ENCODE data around the gene TRMT61A. TPM values are rescaled to one million over a fixed set of nuclear protein-coding genes. Genes with fewer than 3 reads are reported as not detected.

TRMT61A gene
- total and polyA plus RNA-seq, 12 donors, result 2.9 to 14.7 (median 4.0) TPM

DNA sequence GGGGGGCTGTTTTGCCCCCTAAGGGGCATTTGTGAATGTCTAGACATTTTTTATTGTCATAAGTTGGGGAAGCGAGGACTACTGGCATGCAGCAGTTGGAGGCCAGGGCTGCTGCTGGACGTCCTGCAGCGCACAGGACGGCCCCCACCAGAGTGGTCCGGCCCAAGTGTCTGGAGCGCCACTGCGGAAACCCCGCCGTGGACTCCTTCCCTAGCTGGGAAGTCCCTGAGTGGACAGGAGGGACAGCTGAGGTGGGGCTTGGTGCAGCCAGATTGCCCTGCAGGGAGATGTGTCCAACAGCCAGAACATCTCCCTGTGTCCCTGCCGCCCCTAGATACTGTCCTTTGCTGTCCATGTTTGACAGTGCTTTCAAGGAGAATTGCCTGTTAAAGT lies 11.8 kb upstream of the TRMT61A start:
- H3K4me1 ChIP-seq, result peaks cover 42 to 91% (median 62%) of the 10 kb centered on the region in 9 donors

DNA sequence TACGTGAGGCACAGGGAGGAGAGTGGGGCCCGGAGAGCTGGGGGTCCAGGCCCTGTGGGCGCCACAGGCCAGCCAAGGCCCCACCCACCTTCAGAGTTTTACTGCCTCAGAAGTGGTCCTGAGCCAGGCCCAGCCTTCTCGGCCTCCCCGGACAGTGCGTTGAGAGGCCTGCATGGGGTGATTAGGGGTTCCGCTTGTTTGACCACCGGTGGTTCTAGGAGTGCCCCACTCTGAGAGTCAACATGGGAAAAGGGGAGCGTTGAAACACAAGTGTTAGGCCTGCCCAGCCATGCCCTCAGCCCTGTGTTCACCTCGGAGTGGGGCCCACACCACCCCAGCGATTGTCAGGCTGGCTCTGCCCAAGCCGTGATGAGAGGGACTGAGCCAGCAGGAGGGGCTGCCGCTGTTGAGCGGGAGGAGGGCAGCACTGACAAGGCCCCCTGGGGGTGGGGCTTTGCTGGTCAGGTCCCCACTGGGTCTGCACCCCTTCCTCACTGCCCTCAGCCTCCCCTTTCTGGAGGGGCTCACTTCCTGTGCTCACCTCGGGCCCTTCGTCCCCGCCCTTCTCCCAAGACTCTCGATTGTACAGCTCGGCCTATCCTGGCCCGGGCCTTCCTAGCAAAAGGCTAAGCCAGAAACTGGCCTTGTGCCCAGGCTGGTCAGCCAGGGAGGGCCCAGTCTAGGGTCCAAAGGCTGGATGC lies 11.1 kb upstream of the TRMT61A start:
- no peak for DNase-seq
- TF ChIP-seq, protein P1, sequence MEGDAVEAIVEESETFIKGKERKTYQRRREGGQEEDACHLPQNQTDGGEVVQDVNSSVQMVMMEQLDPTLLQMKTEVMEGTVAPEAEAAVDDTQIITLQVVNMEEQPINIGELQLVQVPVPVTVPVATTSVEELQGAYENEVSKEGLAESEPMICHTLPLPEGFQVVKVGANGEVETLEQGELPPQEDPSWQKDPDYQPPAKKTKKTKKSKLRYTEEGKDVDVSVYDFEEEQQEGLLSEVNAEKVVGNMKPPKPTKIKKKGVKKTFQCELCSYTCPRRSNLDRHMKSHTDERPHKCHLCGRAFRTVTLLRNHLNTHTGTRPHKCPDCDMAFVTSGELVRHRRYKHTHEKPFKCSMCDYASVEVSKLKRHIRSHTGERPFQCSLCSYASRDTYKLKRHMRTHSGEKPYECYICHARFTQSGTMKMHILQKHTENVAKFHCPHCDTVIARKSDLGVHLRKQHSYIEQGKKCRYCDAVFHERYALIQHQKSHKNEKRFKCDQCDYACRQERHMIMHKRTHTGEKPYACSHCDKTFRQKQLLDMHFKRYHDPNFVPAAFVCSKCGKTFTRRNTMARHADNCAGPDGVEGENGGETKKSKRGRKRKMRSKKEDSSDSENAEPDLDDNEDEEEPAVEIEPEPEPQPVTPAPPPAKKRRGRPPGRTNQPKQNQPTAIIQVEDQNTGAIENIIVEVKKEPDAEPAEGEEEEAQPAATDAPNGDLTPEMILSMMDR (IDR thresholded peaks at IDR 0.05), result no peak
- 37 to 42% methylated on average over 20 of the region's 20 CpGs for WGBS, 2 donors
- Histone ChIP-seq H3K27me3 (peaks cover 0 to 26% (median 0%) of the 10 kb centered on the region in 7 donors), H3K36me3 (peaks cover 0 to 4% (median 0%) of the 10 kb centered on the region in 9 donors), H3K4me3 (no peak overlapping the region), H3K4me1 (peaks cover 42 to 87% (median 58%) of the 10 kb centered on the region in 9 donors), H3K9me3 (no peaks in the 10 kb centered on the region), H3K27ac (peak overlapping the region in 9 of 10 donors; percentile 10 to 65 (median 53))
- intact Hi-C loops (cut with DNase I), result loop anchor here in 9 of 10 donors (1.0 to 2.0 kb wide), 2 partner anchors 28 to 29 kb away; no protein-coding TSS in a partner anchor
- peak in 4 of 8 donors; percentile 7 to 27 (median 14) for ATAC-seq

More for the DNA sequence above, 11.8 kb upstream of the TRMT61A start:
- Histone ChIP-seq H3K27ac (peak overlapping the region in 5 of 10 donors; percentile 21 to 65 (median 58)), H3K27me3 (peaks cover 0 to 21% (median 0%) of the 10 kb centered on the region in 7 donors), H3K4me3 (no peak overlapping the region), H3K9me3 (no peaks in the 10 kb centered on the region), H3K36me3 (peaks cover 0 to 11% (median 0%) of the 10 kb centered on the region in 9 donors)
- DNase-seq (no peak), ATAC-seq (no peak)
- TF ChIP-seq, protein P1 (IDR thresholded peaks at IDR 0.05), result no peak
- intact Hi-C loops (cut with DNase I), result no loop called here
- WGBS, 2 donors, result 53 to 58% methylated on average over 10 of the region's 10 CpGs

DNA sequence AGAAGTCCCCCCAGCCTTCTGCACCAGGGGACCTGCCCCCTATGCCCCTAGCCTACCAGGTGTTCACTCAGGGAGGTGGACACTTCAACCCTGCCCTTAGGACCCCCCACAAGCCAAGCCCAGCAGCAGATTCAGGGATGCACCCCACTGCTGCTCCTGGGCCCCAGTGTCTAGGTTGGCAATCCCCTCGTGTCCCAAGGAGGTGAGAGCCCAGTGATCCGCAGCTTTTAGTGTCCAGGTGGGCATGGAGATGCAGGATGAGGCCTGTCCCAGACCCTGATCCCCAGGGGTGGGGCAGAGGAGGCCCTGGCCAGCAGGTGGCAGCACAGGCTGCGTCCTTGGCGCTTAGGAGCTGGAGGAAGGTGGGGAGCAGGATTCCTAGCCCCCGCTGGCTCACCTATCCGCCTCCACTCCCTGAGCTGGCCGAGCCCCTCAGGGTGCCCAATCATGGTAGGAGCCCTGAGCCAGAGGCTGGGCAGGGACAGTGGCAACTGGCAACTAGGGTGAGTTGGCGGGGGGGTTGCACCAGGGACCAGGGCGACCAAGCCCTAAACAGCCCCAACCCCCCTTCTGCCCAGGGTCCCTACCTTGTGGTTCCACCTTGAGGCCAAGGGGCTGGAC lies 10.5 kb upstream of the TRMT61A start:
- Histone ChIP-seq H3K27ac (peak overlapping the region in 8 of 10 donors; percentile 17 to 82 (median 54)), H3K9me3 (no peaks in the 10 kb centered on the region), H3K4me3 (no peak overlapping the region), H3K4me1 (peaks cover 39 to 87% (median 56%) of the 10 kb centered on the region in 9 donors), H3K27me3 (peaks cover 0 to 32% (median 0%) of the 10 kb centered on the region in 7 donors), H3K36me3 (no peaks in the 10 kb centered on the region)
- ATAC-seq, result peak; percentile 20 to 75 (median 56)
- intact Hi-C loops (cut with DNase I), result loop anchor here in 9 of 10 donors (1.0 to 2.0 kb wide), 2 partner anchors 28 kb away; no protein-coding TSS in a partner anchor
- TF ChIP-seq, protein P1 (IDR thresholded peaks at IDR 0.05), result peak; percentile 88 to 96 (median 93)
- peak; percentile 68 to 78 for DNase-seq
- WGBS, 2 donors, result 43 to 50% methylated on average over 9 of the region's 9 CpGs

DNA sequence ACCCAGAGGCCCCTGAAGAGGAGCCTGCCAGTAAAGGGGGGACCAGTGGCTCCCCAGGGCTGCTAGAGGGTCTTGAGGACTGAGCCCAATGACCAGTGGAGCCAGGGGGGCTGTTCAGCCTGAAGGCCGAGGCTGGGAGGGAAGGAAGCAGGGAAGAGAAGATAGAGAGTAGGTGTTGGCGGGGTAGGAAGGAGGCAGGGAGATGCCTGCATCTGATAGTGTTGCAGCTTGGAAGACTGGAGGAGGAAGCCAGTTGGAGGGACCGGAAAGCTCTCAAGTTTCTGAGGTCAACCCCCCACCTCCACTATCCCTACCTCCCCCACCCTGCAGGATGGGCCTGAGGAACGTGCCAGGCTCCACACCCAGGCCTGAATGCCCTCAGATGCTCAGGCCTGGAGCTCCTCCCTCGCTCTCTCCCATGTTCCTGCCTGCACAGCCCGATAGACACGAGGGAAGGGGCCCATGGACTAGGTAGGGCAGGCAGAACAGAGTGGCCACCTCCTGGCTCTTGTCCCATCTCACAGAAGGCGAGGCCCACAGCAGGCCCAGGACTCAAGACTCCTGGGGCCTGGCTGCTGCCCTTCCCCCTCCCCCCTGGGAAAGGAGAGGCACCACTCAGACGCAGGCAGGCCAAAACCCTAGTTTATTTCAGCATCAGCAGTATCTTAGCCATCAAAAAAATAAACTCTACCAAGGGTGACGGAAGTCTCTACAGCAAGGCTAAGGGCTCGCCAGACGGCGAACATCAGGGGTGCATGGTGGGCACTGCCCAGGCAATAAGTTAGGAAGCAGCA lies 9.8 kb upstream of the TRMT61A start:
- WGBS, 2 donors, result 45 to 52% methylated on average over 13 of the region's 13 CpGs
- ATAC-seq (peak in 4 of 8 donors; percentile 1 to 3 (median 2)), DNase-seq (no peak)
- no peaks in the 10 kb centered on the region for H3K36me3 ChIP-seq
- peak overlapping the region in 6 of 10 donors; percentile 36 to 82 (median 51) for H3K27ac ChIP-seq
- no peaks in the 10 kb centered on the region for H3K9me3 ChIP-seq
- peaks cover 37 to 81% (median 54%) of the 10 kb centered on the region in 9 donors for H3K4me1 ChIP-seq
- no peak overlapping the region for H3K4me3 ChIP-seq
- intact Hi-C loops (cut with DNase I), result loop anchor here in 7 of 10 donors (2.0 kb wide), 1 partner anchor 28 kb away; no protein-coding TSS in a partner anchor
- TF ChIP-seq, protein P1 (IDR thresholded peaks at IDR 0.05), result no peak
- H3K27me3 ChIP-seq, result peaks cover 0 to 39% (median 0%) of the 10 kb centered on the region in 7 donors
